Right lobe of liver (tissue), 4 donors: ENCODE measurements around the gene ZNF579.

ENCODE experiments used
- POLR2A ChIP-seq: fragments of 450-650 bp; IDR thresholded peaks from one replicate; pipeline ENCODE4 v1.6.1; 2017; ENCODE audit warnings: antibody characterized with exemption, mild to moderate bottlenecking
- TF ChIP-seq, protein P1 (sequence below), 4 donors: fragments of 200-600 bp in 3 of 4; fragments of 450-650 bp in 1 of 4; IDR thresholded peaks; one replicate each; pipeline versions ENCODE4 v1.5.1 to v1.8.0; 2016 to 2022; ENCODE audit warnings: antibody characterized with exemption in 4 of 4, mild to moderate bottlenecking in 2 of 4
- donor health status: DM: no; HTN: no; CAD: no.
- donor health status: DM: no; HTN: no; CAD: no.
- donor health status: DM: no; HTN: yes; CAD: no.

DNA sequence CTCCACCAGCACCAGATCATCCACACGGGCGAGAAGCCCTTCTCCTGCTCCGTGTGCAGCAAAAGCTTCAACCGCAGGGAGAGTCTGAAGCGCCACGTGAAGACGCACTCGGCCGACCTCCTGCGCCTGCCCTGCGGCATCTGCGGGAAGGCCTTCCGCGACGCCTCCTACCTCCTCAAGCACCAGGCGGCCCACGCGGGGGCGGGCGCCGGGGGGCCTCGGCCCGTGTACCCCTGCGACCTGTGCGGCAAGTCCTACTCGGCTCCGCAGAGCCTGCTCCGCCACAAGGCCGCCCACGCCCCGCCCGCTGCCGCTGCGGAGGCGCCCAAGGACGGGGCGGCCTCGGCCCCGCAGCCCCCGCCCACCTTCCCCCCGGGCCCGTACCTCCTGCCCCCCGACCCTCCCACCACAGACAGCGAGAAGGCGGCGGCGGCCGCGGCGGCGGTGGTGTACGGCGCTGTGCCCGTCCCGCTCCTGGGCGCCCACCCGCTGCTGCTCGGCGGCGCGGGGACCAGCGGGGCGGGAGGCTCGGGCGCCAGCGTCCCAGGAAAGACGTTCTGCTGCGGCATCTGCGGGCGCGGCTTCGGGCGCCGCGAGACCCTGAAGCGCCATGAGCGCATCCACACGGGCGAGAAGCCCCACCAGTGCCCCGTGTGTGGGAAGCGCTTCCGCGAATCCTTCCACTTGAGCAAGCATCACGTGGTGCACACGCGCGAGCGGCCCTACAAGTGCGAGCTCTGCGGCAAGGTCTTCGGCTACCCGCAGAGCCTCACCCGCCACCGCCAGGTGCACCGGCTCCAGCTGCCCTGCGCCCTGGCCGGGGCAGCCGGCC lies 34.3 kb upstream of the ZNF579 start:
- TF ChIP-seq, protein P1, sequence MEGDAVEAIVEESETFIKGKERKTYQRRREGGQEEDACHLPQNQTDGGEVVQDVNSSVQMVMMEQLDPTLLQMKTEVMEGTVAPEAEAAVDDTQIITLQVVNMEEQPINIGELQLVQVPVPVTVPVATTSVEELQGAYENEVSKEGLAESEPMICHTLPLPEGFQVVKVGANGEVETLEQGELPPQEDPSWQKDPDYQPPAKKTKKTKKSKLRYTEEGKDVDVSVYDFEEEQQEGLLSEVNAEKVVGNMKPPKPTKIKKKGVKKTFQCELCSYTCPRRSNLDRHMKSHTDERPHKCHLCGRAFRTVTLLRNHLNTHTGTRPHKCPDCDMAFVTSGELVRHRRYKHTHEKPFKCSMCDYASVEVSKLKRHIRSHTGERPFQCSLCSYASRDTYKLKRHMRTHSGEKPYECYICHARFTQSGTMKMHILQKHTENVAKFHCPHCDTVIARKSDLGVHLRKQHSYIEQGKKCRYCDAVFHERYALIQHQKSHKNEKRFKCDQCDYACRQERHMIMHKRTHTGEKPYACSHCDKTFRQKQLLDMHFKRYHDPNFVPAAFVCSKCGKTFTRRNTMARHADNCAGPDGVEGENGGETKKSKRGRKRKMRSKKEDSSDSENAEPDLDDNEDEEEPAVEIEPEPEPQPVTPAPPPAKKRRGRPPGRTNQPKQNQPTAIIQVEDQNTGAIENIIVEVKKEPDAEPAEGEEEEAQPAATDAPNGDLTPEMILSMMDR (IDR thresholded peaks at IDR 0.05): no peak
- no peak for TF ChIP-seq POLR2A
